22Rv1 (cell line): ENCODE results near the gene CTNNBIP1.

Source experiments
- ZFX ChIP-seq: fragments of 450-650 bp; IDR thresholded peaks from 2 replicates; pipeline ENCODE4 v1.6.1; 2017; ENCODE audit warnings: antibody characterized with exemption, borderline replicate concordance
- TF ChIP-seq, protein P1 (sequence below): fragments of 450-650 bp; IDR thresholded peaks from 2 replicates; pipeline ENCODE4 v1.5.1; 2017; ENCODE audit warnings: mild to moderate bottlenecking

GRCh38 chr1:9870572-9870971, 39.5 kb downstream of the CTNNBIP1 start:
- TF ChIP-seq, protein P1, sequence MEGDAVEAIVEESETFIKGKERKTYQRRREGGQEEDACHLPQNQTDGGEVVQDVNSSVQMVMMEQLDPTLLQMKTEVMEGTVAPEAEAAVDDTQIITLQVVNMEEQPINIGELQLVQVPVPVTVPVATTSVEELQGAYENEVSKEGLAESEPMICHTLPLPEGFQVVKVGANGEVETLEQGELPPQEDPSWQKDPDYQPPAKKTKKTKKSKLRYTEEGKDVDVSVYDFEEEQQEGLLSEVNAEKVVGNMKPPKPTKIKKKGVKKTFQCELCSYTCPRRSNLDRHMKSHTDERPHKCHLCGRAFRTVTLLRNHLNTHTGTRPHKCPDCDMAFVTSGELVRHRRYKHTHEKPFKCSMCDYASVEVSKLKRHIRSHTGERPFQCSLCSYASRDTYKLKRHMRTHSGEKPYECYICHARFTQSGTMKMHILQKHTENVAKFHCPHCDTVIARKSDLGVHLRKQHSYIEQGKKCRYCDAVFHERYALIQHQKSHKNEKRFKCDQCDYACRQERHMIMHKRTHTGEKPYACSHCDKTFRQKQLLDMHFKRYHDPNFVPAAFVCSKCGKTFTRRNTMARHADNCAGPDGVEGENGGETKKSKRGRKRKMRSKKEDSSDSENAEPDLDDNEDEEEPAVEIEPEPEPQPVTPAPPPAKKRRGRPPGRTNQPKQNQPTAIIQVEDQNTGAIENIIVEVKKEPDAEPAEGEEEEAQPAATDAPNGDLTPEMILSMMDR: no peak
- no peak for TF ChIP-seq ZFX
